Mucosa of gallbladder (tissue), 1 donor: Measurements from ENCODE around the gene RAMP2. TPM values are rescaled to one million over a fixed set of nuclear protein-coding genes. Genes with fewer than 3 reads are reported as not detected.

Experiments used
- DNase-seq: peaks from one replicate; pipeline ENCODE4 v3.0.0-alpha.2; 2020; ENCODE audit warnings: low spot score
- total RNA-seq: library from RNA; stranded (reverse); gene quantifications from one replicate; pipeline ENCODE4 v1.2.1, GENCODE V29; 2021
- donor health status: DM: no; HTN: no; CAD: no.

RAMP2 gene
- total RNA-seq, 1 donor from 2014 or later = 22.7 TPM

- DNase-seq = no peak
Observed at GRCh38 chr17:42792545-42792944, 31.5 kb downstream of the RAMP2 start.

- no peak for DNase-seq
Observed at GRCh38 chr17:42795061-42795460, 34.0 kb downstream of the RAMP2 start.

GRCh38 chr17:42795465-42795864 lies 34.4 kb downstream of the RAMP2 start:
- no peak for DNase-seq

- DNase-seq = no peak
Observed at GRCh38 chr17:42796066-42796758, 35.2 kb downstream of the RAMP2 start.

GRCh38 chr17:42797067-42798007 lies 36.3 kb downstream of the RAMP2 start:
- DNase-seq = no peak

- DNase-seq = no peak
Observed at GRCh38 chr17:42798011-42798382, 37.0 kb downstream of the RAMP2 start.

- peak; percentile 82 for DNase-seq
Observed at GRCh38 chr17:42798383-42799380, 37.7 kb downstream of the RAMP2 start, which contains the start of the genes CNTD1 and COA3. TSS of gene CNTD1 (plus strand) at chr17:42798861. CDS start at chr17:42799068, 207 bp downstream. TSS of gene COA3 (minus strand) at chr17:42798704. CDS start at chr17:42798681, 23 bp downstream.

- no peak for DNase-seq
Observed at GRCh38 chr17:42803074-42803883, 42.3 kb downstream of the RAMP2 start.

- no peak for DNase-seq
Observed at GRCh38 chr17:42804918-42805367, 43.9 kb downstream of the RAMP2 start.

- DNase-seq = no peak
Observed at GRCh38 chr17:42806249-42806648, 45.2 kb downstream of the RAMP2 start.

GRCh38 chr17:42809250-42809649 lies 48.2 kb downstream of the RAMP2 start:
- DNase-seq = no peak

Other genes with a start within 250 kb of the RAMP2 start
- 51.1 TPM for gene NAGLU, start 225.0 kb upstream of the RAMP2 start, total RNA-seq
- 2.4 TPM for gene HSD17B1, start 208.3 kb upstream of the RAMP2 start, total RNA-seq
- gene COASY, start 199.1 kb upstream of the RAMP2 start, total RNA-seq = 84.1 TPM
- 54.0 TPM for gene MLX, start 194.1 kb upstream of the RAMP2 start, total RNA-seq
- 5.1 TPM for gene PSMC3IP, start 183.5 kb upstream of the RAMP2 start, total RNA-seq
- 78.8 TPM for gene RETREG3, start 151.9 kb upstream of the RAMP2 start, total RNA-seq
- 40.2 TPM for gene TUBG1, start 151.5 kb upstream of the RAMP2 start, total RNA-seq
- 30.8 TPM for gene TUBG2, start 101.9 kb upstream of the RAMP2 start, total RNA-seq
- gene PLEKHH3, start 84.2 kb upstream of the RAMP2 start, total RNA-seq = 36.1 TPM
- 0.49 TPM for gene CCR10, start 79.4 kb upstream of the RAMP2 start, total RNA-seq
- 8.1 TPM for gene CNTNAP1, start 78.7 kb upstream of the RAMP2 start, total RNA-seq
- gene EZH1, start 16.2 kb upstream of the RAMP2 start, total RNA-seq = 50.4 TPM
- 57.1 TPM for gene VPS25, start 12.2 kb downstream of the RAMP2 start, total RNA-seq
- 0.37 TPM for gene WNK4, start 19.4 kb downstream of the RAMP2 start, total RNA-seq
- gene COA3, start 37.5 kb downstream of the RAMP2 start, total RNA-seq = 78.0 TPM
- 0.89 TPM for gene CNTD1, start 37.6 kb downstream of the RAMP2 start, total RNA-seq
- 71.3 TPM for gene BECN1, start 63.1 kb downstream of the RAMP2 start, total RNA-seq
- 88.5 TPM for gene PSME3, start 72.2 kb downstream of the RAMP2 start, total RNA-seq
- gene AOC2, start 83.4 kb downstream of the RAMP2 start, total RNA-seq = 1.4 TPM
- 125 TPM for gene AOC3, start 90.0 kb downstream of the RAMP2 start, total RNA-seq
- 17.3 TPM for gene G6PC1, start 139.6 kb downstream of the RAMP2 start, total RNA-seq
- gene AARSD1, start 203.2 kb downstream of the RAMP2 start, total RNA-seq = 28.2 TPM
- gene PTGES3L, start 218.9 kb downstream of the RAMP2 start, total RNA-seq = 4.7 TPM
- 26.0 TPM for gene RUNDC1, start 219.3 kb downstream of the RAMP2 start, total RNA-seq
- 611 TPM for gene RPL27, start 237.2 kb downstream of the RAMP2 start, total RNA-seq
- 27.0 TPM for gene IFI35, start 245.6 kb downstream of the RAMP2 start, total RNA-seq